BE2C (cell line): ENCODE data around the gene KCTD11.
"Not testable (repeated sequence)": the region's sequence is repeated elsewhere in the genome, so short reads cannot be mapped to it uniquely, and the experiment has no call there.

Source experiments
- DNase-seq: peaks from one replicate; pipeline ENCODE4 v3.0.0-alpha.2; 2020
- H3K27me3 ChIP-seq: fragments of 250-450 bp; sonication (Bioruptor Pico); 2 replicates; pipeline ENCODE4 v1.5.1; 2020; ENCODE audit warnings: mild to moderate bottlenecking
- H3K36me3 ChIP-seq: fragments of 250-450 bp; sonication (Bioruptor Pico); 2 replicates; pipeline ENCODE4 v1.5.1; 2020; ENCODE audit warnings: mild to moderate bottlenecking
- H3K4me1 ChIP-seq: fragments of 250-450 bp; sonication (Bioruptor Pico); 2 replicates; pipeline ENCODE4 v1.5.1; 2020
- H3K4me3 ChIP-seq: 2 replicates; pipeline ENCODE4 v1.5.1; 2011; ENCODE audit warnings: low read depth, low read length
- H3K9me3 ChIP-seq: fragments of 250-450 bp; sonication (Bioruptor Pico); 2 replicates; pipeline ENCODE4 v1.5.1; 2020
- TF ChIP-seq, protein P1 (sequence below): IDR thresholded peaks from 2 replicates; pipeline ENCODE4 v1.5.1; 2012; ENCODE audit warnings: mild to moderate bottlenecking, low read depth, low read length

Gene KCTD11

DNA sequence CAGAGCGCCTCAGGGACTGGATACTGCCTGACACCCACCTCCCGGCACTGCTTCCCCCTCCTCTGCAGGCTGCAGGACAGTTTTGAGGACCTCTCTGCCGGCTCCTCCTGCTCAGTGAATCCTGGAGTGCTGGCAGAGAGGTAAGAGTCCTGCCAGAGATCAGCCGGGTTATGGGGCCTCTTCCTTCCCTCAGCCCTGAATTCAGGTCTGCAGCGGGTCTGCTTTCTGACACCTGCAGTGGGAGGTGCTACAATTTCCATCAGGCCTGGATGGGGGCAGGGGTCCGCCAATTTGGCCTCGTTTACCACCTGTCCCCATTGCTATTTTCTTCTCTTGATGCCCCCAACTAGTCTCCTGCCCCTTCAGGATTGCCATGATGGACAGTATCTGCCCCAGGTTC lies 19.9 kb upstream of the KCTD11 start:
- no peaks in the 10 kb centered on the region for H3K36me3 ChIP-seq
- no peak overlapping the region for H3K4me3 ChIP-seq
- DNase-seq = no peak
- TF ChIP-seq, protein P1, sequence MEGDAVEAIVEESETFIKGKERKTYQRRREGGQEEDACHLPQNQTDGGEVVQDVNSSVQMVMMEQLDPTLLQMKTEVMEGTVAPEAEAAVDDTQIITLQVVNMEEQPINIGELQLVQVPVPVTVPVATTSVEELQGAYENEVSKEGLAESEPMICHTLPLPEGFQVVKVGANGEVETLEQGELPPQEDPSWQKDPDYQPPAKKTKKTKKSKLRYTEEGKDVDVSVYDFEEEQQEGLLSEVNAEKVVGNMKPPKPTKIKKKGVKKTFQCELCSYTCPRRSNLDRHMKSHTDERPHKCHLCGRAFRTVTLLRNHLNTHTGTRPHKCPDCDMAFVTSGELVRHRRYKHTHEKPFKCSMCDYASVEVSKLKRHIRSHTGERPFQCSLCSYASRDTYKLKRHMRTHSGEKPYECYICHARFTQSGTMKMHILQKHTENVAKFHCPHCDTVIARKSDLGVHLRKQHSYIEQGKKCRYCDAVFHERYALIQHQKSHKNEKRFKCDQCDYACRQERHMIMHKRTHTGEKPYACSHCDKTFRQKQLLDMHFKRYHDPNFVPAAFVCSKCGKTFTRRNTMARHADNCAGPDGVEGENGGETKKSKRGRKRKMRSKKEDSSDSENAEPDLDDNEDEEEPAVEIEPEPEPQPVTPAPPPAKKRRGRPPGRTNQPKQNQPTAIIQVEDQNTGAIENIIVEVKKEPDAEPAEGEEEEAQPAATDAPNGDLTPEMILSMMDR = no peak
- no peaks in the 10 kb centered on the region for H3K9me3 ChIP-seq
- no peaks in the 10 kb centered on the region for H3K27me3 ChIP-seq
- no peaks in the 10 kb centered on the region for H3K4me1 ChIP-seq

DNA sequence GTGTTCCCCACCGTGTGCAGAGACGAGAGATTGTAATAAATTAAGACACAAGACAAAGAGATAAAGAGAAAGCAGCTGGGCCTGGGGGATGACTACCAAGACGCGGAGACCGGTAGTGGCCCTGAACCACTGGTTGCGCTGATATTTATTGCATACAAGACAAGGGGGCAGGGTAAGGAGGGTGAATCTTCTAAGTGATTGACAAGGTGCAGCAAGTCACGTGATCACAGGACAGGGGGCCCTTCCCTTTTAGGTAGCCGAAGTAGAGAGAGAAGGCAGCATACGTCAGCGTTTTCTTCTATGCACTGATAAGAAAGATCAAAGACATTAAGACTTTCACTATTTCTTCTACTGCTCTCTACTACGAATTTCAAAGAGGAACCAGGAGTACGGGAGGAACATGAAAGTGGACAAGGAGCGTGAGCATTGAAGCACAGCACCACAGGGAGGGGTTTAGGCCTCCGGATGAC lies 19.3 kb upstream of the KCTD11 start:
- not testable (repeated sequence) for H3K4me1 ChIP-seq, H3K9me3 ChIP-seq, H3K4me3 ChIP-seq, H3K36me3 ChIP-seq, H3K27me3 ChIP-seq, DNase-seq

DNA sequence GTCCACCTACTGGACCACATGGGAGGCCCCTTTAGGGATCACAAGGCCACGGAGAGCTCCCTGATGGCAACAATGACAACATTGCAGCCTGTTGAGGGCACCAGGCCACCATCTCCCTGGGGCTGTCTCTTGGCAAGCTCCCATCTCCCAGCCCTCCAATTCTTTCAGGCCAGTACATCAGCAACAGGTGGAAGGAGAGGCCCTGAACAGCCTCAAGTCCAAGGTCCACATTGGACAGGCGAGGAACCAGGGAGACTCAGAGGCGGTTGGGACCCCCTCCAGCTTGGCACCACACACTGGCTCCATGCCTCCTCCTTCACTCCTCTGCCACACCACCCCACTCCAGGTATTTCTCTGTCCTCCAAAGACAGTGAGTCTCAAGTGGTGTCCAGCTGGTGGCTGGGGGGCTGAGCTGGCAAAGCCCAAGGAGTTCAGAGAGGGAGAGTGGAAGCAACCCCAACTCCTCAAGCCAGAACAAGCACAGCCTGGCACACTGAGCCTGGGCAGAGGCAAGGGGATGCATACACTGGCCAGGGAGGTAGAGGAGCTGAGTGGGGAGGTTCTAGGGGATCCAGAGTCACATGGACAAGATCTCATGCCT lies 16.9 kb upstream of the KCTD11 start:
- no peak for DNase-seq
- no peaks in the 10 kb centered on the region for H3K36me3 ChIP-seq
- no peaks in the 10 kb centered on the region for H3K27me3 ChIP-seq
- no peaks in the 10 kb centered on the region for H3K4me1 ChIP-seq
- no peaks in the 10 kb centered on the region for H3K9me3 ChIP-seq
- TF ChIP-seq, protein P1 = no peak
- no peak overlapping the region for H3K4me3 ChIP-seq

DNA sequence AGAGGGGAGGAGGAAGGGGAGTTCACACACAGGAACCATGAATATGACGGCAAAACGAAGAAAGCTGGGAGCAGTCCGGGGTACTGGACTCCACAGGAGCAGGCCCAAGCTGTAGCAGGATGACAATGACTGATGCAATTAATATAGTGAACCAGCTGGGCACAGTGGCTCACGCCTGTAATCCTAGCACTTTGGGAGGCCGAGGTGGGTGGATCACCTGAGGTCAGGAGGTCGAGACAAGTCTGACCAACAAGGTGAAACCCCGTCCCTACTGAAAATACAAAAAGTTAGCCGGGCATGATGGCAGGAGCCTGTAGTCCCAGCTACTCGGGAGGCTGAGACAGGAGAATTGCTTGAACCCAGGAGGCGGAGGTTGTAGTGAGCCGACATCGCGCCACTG lies 16.2 kb upstream of the KCTD11 start:
- H3K27me3 ChIP-seq, DNase-seq, H3K36me3 ChIP-seq, H3K4me1 ChIP-seq, H3K4me3 ChIP-seq, H3K9me3 ChIP-seq: not testable (repeated sequence)

DNA sequence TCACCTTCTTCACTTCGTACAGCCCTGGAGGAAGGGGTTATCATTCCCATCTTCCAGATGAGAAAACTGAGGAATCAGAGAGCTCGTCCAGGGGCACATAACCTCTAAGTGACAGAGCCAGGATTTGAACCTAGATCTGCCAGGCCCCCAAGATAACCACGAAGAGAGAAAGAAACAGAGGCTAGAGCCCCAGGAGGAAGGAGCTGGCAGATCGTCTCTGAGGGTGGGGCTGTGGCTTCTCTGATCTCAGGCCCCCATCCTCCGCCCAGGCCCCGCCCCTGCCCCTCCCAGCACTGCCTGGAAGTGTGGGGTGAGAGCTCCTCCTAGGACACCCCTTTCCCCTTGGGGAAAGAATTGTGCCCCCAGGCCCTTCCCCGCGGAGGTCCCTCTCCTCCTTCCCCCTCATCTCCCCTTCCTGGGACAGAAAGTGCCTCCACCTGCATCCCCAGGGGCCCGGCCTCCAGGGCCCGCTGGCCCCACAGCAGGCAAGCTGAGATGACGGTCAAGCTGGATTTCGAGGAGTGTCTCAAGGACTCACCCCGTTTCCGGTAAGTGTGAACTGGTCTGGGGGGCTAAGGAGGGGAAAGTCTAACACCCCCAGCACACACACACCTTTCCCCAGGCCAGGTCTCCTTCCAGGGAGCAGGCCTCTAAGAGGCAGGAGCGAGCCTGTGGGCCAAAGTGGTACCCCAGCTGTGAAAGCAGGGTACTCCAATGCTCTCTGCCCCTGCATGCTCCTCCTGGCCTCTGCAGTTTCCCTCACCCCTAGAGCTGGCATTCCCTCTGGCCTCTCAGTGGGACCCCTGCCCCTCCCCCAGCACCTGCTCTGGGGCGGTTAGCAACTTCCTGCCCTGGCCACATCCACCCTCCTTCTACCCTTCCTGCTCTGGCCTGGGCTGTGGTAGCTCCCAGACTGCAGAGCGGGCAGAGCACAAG lies 15.5 kb upstream of the KCTD11 start, which contains the start of gene ACAP1:
TSS of gene ACAP1 (plus strand) at position 290 of the 936 bp plus-strand sequence. CDS start at position 496, 206 bp downstream.
- TF ChIP-seq, protein P1 = no peak
- Histone ChIP-seq H3K36me3 (no peaks in the 10 kb centered on the region), H3K4me3 (no peak within 1 kb of the TSS), H3K4me1 (no peaks in the 10 kb centered on the region), H3K27me3 (no peaks in the 10 kb centered on the region), H3K9me3 (no peaks in the 10 kb centered on the region)
- no peak for DNase-seq

DNA sequence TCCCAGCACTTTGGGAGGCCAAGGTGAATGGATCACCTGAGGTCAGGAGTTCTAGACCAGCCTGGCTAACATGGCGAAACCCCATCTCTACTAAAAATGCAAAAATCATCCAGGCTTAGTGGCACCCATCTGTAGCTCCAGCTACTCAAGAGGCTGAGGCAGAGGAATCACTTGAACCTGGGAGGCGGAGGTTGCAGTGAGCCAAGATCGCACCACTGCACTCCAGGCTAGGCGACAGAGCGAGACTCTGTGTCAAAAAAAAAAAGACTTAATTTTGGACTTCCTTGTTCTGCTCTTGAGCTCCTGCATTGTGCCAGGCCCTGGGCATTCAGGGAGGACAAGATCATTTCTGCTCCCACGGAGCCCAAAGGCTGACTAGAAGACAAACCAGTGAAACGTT lies 14.4 kb upstream of the KCTD11 start:
- DNase-seq, H3K9me3 ChIP-seq, H3K4me1 ChIP-seq, H3K27me3 ChIP-seq, H3K4me3 ChIP-seq, H3K36me3 ChIP-seq: not testable (repeated sequence)

DNA sequence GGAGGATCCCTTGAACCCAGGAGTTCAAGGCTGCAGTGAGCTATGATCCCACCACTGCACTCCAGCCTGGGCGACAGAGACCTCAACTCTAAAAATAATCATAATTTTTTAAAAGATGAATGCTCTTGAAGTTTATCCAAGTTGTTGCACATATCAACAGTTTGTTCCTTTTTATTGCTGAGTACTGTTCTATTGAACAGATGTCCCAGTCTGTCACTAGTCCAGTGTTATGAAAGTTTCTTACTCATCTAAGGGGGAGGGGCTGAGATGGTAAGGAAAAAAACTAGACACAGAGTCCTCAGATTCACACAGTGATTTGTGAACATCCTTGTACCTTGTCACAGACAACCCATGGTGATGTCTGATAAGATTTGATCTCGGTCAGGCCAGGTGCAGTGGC lies 11.8 kb upstream of the KCTD11 start:
- Histone ChIP-seq H3K4me1 (no peaks in the 10 kb centered on the region), H3K9me3 (no peaks in the 10 kb centered on the region), H3K27me3 (peaks cover 4% of the 10 kb centered on the region; the same call in 1 of the 2 replicates), H3K4me3 (no peak overlapping the region), H3K36me3 (no peaks in the 10 kb centered on the region)
- TF ChIP-seq, protein P1 = no peak
- DNase-seq = no peak
